ENCODE measurements around the gene DNAJC17. TPM values are rescaled to one million over a fixed set of nuclear protein-coding genes. Genes with fewer than 3 reads are reported as not detected.
A peak's percentile ranks its signal among the peaks of the same experiment; 100 is the strongest.

DNAJC17 gene
- total and polyA plus RNA-seq, 2 donors from 2014 or later: 41.6 to 56.7 TPM

GRCh38 chr15:40782609-40783227 lies 24.6 kb downstream of the DNAJC17 start:
- Histone ChIP-seq H3K27me3 (ENCODE audit: control insufficient read depth, insufficient read depth, low read length) (no peaks in the 10 kb centered on the region), H3K27ac (ENCODE audit: low read depth in 2 of 2, low read length in 2 of 2) (no peak overlapping the region), H3K9me3 (ENCODE audit: control insufficient read depth in 2 of 3, insufficient read depth in 1 of 3, low read length in 3 of 3) (no peaks in the 10 kb centered on the region), H3K4me3 (ENCODE audit: low read length in 3 of 3) (no peak overlapping the region), H3K36me3 (ENCODE audit: control insufficient read depth in 2 of 3, insufficient read depth in 3 of 3, low read length in 3 of 3) (peaks cover 0 to 15% (median 9%) of the 10 kb centered on the region in 3 donors), H3K9ac (ENCODE audit: low read length in 3 of 3) (no peak overlapping the region), H3K4me1 (ENCODE audit: control insufficient read depth in 2 of 3, insufficient read depth in 2 of 3, low read depth in 1 of 3, low read length in 3 of 3) (peaks cover 1 to 26% (median 16%) of the 10 kb centered on the region in 3 donors)
- DNase-seq (peak; percentile 82 to 91 (median 84)), FAIRE-seq (no peak)
- intact Hi-C loops (cut with DNase I): no loop called here
- TF ChIP-seq CTCF (IDR thresholded peaks at IDR 0.05; ENCODE audit: borderline replicate concordance, extremely low read depth, insufficient read depth): peak; percentile 84

GRCh38 chr15:40776537-40777141 lies 30.6 kb downstream of the DNAJC17 start:
- no peak overlapping the region for H3K4me3 ChIP-seq (ENCODE audit: low read length in 3 of 3)
- TF ChIP-seq CTCF (IDR thresholded peaks at IDR 0.05; ENCODE audit: borderline replicate concordance, extremely low read depth, insufficient read depth): no peak
- no peaks in the 10 kb centered on the region for H3K4me1 ChIP-seq (ENCODE audit: control insufficient read depth in 2 of 3, insufficient read depth in 2 of 3, low read depth in 1 of 3, low read length in 3 of 3)
- intact Hi-C loops (cut with DNase I): no loop called here
- H3K9me3 ChIP-seq (ENCODE audit: control insufficient read depth in 2 of 3, insufficient read depth in 1 of 3, low read length in 3 of 3): no peaks in the 10 kb centered on the region
- peaks cover 0 to 60% (median 28%) of the 10 kb centered on the region in 3 donors for H3K36me3 ChIP-seq (ENCODE audit: control insufficient read depth in 2 of 3, insufficient read depth in 3 of 3, low read length in 3 of 3)
- no peak overlapping the region for H3K9ac ChIP-seq (ENCODE audit: low read length in 3 of 3)
- no peak overlapping the region for H3K27ac ChIP-seq (ENCODE audit: low read depth in 2 of 2, low read length in 2 of 2)
- FAIRE-seq: no peak
- H3K27me3 ChIP-seq (ENCODE audit: control insufficient read depth, insufficient read depth, low read length): no peaks in the 10 kb centered on the region
- DNase-seq: peak in 1 of 5 donors; percentile 85

GRCh38 chr15:40775740-40776536 lies 31.3 kb downstream of the DNAJC17 start:
- H3K27ac ChIP-seq (ENCODE audit: low read depth in 2 of 2, low read length in 2 of 2): no peak overlapping the region
- H3K9ac ChIP-seq (ENCODE audit: low read length in 3 of 3): no peak overlapping the region
- peaks cover 0 to 60% (median 30%) of the 10 kb centered on the region in 3 donors for H3K36me3 ChIP-seq (ENCODE audit: control insufficient read depth in 2 of 3, insufficient read depth in 3 of 3, low read length in 3 of 3)
- H3K27me3 ChIP-seq (ENCODE audit: control insufficient read depth, insufficient read depth, low read length): no peaks in the 10 kb centered on the region
- TF ChIP-seq CTCF (IDR thresholded peaks at IDR 0.05; ENCODE audit: borderline replicate concordance, extremely low read depth, insufficient read depth): no peak
- H3K4me1 ChIP-seq (ENCODE audit: control insufficient read depth in 2 of 3, insufficient read depth in 2 of 3, low read depth in 1 of 3, low read length in 3 of 3): no peaks in the 10 kb centered on the region
- intact Hi-C loops (cut with DNase I): no loop called here
- no peak overlapping the region for H3K4me3 ChIP-seq (ENCODE audit: low read length in 3 of 3)
- H3K9me3 ChIP-seq (ENCODE audit: control insufficient read depth in 2 of 3, insufficient read depth in 1 of 3, low read length in 3 of 3): no peaks in the 10 kb centered on the region
- DNase-seq (no peak), FAIRE-seq (no peak)
